Neural crest cell (in vitro differentiated cells): ENCODE data around the gene ARHGAP12. TPM values are rescaled to one million over a fixed set of nuclear protein-coding genes. Genes with fewer than 3 reads are reported as not detected.

Experiments used
- DNase-seq: peaks from one replicate; pipeline ENCODE4 v3.0.0; 2021; ENCODE audit warnings: low read depth, mixed read lengths, low spot score
- H3K27ac Mint-ChIP-seq: one replicate; pipeline ENCODE4 v1.8.0; 2021; ENCODE audit warnings: mild to moderate bottlenecking, mixed read lengths; ENCODE audit not compliant: unreplicated experiment
- H3K27me3 Mint-ChIP-seq: 2 replicates; pipeline ENCODE4 v1.8.0; 2021; ENCODE audit warnings: low read depth, mild to moderate bottlenecking, mixed read lengths
- H3K36me3 Mint-ChIP-seq: 2 replicates; pipeline ENCODE4 v1.8.0; 2021; ENCODE audit warnings: low read depth, mild to moderate bottlenecking, mixed read lengths
- H3K4me1 Mint-ChIP-seq: 2 replicates; pipeline ENCODE4 v1.8.0; 2021; ENCODE audit warnings: mixed read lengths
- H3K4me3 Mint-ChIP-seq: one replicate; pipeline ENCODE4 v1.8.0; 2021; ENCODE audit warnings: mild to moderate bottlenecking, mixed read lengths
- H3K9me3 Mint-ChIP-seq: 2 replicates; pipeline ENCODE4 v1.8.0; 2021; ENCODE audit warnings: mixed read lengths
- total RNA-seq: library from RNA; stranded (reverse); gene quantifications from 2 replicates; pipeline ENCODE4 v1.2.1, GENCODE V29; 2021
- TF ChIP-seq, protein P1 (sequence below): fragments of 200-600 bp; sonication (generic); conservative IDR thresholded peaks from 2 replicates; pipeline ENCODE4 v1.5.0; 2021; ENCODE audit warnings: antibody characterized with exemption, mild to moderate bottlenecking

ARHGAP12 gene
- total RNA-seq, 1 donor from 2014 or later = 33.0 TPM

DNA sequence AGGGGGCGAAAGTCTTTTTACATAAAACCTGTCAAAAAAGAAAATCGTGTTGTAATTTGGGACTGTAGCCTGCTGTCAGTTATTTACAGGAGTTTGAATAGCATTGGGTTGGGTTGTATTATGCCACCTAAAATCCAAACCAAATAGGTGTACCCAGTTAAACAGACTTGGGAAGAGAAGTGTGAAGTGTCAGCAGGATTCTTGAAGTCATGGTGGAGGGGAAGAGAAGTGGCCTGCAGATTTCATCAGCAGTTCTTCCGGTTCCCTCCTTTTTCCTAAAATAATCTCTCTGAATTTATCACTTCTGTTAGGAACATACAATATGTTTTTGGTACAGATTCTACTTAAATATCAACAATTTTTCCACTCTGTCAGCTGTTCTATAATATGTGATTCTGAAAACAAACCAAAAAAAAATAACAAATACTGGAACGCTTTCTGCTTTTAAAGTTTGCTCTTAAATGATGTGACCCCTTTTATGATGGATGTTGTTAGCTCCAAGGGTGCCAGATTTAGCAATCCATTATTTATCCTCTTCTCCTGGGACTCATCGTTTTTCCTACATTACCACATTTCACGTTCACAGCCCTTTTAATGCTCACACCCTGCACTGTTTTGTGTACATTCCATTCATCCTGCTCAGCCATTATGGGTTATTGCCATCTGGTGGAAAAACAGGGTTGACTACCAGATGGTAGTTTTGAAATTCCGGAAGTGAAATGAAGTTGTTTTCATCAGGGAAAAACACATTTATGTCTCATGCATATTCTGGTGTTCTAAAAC is 18.7 kb upstream of the ARHGAP12 start:
- Mint-ChIP-seq H3K27me3 (no peaks in the 10 kb centered on the region), H3K4me3 (no peak overlapping the region), H3K36me3 (peaks cover 7% of the 10 kb centered on the region), H3K9me3 (no peaks in the 10 kb centered on the region), H3K4me1 (peaks cover 19% of the 10 kb centered on the region), H3K27ac (no peak overlapping the region)
- TF ChIP-seq, protein P1, sequence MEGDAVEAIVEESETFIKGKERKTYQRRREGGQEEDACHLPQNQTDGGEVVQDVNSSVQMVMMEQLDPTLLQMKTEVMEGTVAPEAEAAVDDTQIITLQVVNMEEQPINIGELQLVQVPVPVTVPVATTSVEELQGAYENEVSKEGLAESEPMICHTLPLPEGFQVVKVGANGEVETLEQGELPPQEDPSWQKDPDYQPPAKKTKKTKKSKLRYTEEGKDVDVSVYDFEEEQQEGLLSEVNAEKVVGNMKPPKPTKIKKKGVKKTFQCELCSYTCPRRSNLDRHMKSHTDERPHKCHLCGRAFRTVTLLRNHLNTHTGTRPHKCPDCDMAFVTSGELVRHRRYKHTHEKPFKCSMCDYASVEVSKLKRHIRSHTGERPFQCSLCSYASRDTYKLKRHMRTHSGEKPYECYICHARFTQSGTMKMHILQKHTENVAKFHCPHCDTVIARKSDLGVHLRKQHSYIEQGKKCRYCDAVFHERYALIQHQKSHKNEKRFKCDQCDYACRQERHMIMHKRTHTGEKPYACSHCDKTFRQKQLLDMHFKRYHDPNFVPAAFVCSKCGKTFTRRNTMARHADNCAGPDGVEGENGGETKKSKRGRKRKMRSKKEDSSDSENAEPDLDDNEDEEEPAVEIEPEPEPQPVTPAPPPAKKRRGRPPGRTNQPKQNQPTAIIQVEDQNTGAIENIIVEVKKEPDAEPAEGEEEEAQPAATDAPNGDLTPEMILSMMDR = peak; percentile 56
- no peak for DNase-seq

DNA sequence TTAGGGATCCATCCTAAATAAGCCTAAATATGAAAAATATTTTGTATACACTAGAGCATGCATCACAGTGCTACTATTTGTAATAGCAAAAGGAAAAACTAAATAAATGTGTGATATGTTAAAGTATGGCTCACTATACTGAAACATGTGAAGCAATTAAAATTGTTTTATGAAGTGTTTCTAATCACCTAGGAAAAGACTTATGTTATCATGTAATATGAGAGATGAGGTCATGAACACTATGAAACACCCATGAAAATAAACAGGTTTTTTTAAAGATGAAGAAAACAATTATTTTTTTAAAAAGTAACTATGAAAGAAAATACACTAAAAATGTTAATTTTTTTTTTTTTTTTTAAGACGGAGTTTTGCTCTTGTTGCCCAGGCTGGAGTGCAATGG is 16.8 kb upstream of the ARHGAP12 start:
- Mint-ChIP-seq H3K4me1 (peaks cover 32% of the 10 kb centered on the region), H3K36me3 (no peaks in the 10 kb centered on the region), H3K27ac (no peak overlapping the region), H3K9me3 (no peaks in the 10 kb centered on the region), H3K27me3 (no peaks in the 10 kb centered on the region), H3K4me3 (no peak overlapping the region)
- DNase-seq = no peak
- TF ChIP-seq, protein P1 = no peak

DNA sequence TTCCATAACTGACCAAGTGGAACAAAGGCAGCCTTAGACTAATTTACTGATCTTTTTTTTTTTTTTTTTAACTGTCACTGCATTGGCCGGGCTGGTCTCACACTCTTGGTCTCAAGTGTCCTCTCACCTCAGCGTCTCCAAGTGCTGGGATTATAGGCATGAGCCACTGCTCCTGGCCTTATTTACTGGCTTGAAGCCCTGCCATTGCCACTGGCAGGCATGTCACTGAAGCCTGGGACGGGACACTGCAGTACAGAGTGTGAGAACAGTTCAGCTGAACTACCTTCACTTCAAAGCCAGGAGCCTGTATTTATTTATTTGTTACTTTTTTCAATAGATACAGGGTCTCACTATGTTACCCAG is 15.4 kb upstream of the ARHGAP12 start:
- Mint-ChIP-seq H3K27ac (no peak overlapping the region), H3K36me3 (no peaks in the 10 kb centered on the region), H3K9me3 (no peaks in the 10 kb centered on the region), H3K4me1 (peaks cover 43% of the 10 kb centered on the region), H3K27me3 (no peaks in the 10 kb centered on the region), H3K4me3 (no peak overlapping the region)
- TF ChIP-seq, protein P1 = no peak
- DNase-seq = no peak

DNA sequence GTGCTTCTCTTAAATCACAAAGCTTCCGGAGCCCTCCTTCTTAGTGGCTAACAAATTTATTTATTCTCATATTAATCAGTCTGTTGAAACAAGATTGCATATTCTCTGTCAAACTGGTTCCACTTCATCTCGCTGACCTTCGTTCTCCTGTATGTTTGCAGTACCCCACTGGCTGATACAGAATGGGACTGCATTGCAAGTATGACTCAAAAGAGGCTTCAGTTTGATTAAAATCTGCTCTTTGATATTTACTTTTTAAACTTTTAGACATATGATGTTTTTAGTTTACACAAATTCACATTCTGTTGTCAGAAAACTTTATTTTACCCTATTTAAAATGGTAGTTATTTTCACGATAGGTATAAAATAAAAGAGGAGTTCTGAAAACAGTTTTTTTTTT is 14.3 kb upstream of the ARHGAP12 start:
- Mint-ChIP-seq H3K4me1 (peaks cover 43% of the 10 kb centered on the region), H3K27ac (no peak overlapping the region), H3K4me3 (no peak overlapping the region), H3K36me3 (no peaks in the 10 kb centered on the region), H3K27me3 (no peaks in the 10 kb centered on the region), H3K9me3 (no peaks in the 10 kb centered on the region)
- TF ChIP-seq, protein P1 = no peak
- DNase-seq = no peak

DNA sequence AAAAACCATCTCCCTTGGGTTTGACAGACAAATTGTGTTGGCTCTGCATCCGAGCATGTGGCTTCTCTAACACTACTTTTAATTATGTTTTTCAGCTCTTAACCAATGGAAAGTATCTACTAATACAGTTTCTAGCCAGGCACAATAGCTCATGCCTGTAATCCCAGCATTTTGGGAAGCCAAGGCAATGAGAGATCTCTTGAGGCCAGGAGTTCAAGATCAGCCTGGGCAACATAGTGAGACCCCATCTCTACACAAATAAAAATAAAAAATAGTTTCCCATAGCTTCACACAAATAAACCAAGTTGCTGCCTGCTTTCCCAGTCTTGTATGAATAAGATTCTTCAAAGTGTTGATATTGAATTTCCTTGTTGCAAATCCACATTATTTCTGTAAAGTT is 13.8 kb upstream of the ARHGAP12 start:
- no peak overlapping the region for H3K4me3 Mint-ChIP-seq
- H3K36me3 Mint-ChIP-seq = no peaks in the 10 kb centered on the region
- TF ChIP-seq, protein P1 = no peak
- H3K27ac Mint-ChIP-seq = no peak overlapping the region
- DNase-seq = no peak
- H3K27me3 Mint-ChIP-seq = no peaks in the 10 kb centered on the region
- H3K4me1 Mint-ChIP-seq = peaks cover 39% of the 10 kb centered on the region
- H3K9me3 Mint-ChIP-seq = no peaks in the 10 kb centered on the region
